ENCODE results near the gene MPPED2.

MPPED2 gene

GRCh38 chr11:30487200-30487898, 98.8 kb downstream of the MPPED2 start:
- no peak for DNase-seq (ENCODE audit: low read depth)

GRCh38 chr11:30485756-30486155, 100.4 kb downstream of the MPPED2 start:
- no peak for DNase-seq (ENCODE audit: low read depth)

- no peak for DNase-seq (ENCODE audit: low read depth)
These were observed 100.9 kb downstream of the MPPED2 start for GRCh38 chr11:30485222-30485621.

- DNase-seq (ENCODE audit: low read depth): no peak
These were observed 103.1 kb downstream of the MPPED2 start for GRCh38 chr11:30483056-30483455.

- no peak for DNase-seq (ENCODE audit: low read depth)
These were observed 104.4 kb downstream of the MPPED2 start for GRCh38 chr11:30481796-30482195.

- no peak for DNase-seq (ENCODE audit: low read depth)
These were observed 104.8 kb downstream of the MPPED2 start for GRCh38 chr11:30481330-30481729.

- no peak for DNase-seq (ENCODE audit: low read depth)
These were observed 106.3 kb downstream of the MPPED2 start for GRCh38 chr11:30479899-30480298.

- DNase-seq (ENCODE audit: low read depth): no peak
These were observed 107.2 kb downstream of the MPPED2 start for GRCh38 chr11:30478923-30479322.

GRCh38 chr11:30477061-30477460, 109.1 kb downstream of the MPPED2 start:
- DNase-seq (ENCODE audit: low read depth): no peak

GRCh38 chr11:30474151-30474954, 111.8 kb downstream of the MPPED2 start:
- no peak for DNase-seq (ENCODE audit: low read depth)

GRCh38 chr11:30471244-30471643, 114.9 kb downstream of the MPPED2 start:
- no peak for DNase-seq (ENCODE audit: low read depth)

- no peak for DNase-seq (ENCODE audit: low read depth)
These were observed 117.3 kb downstream of the MPPED2 start for GRCh38 chr11:30468881-30469280.

- no peak for DNase-seq (ENCODE audit: low read depth)
These were observed 119.0 kb downstream of the MPPED2 start for GRCh38 chr11:30467176-30467575.

- DNase-seq (ENCODE audit: low read depth): no peak
These were observed 120.5 kb downstream of the MPPED2 start for GRCh38 chr11:30465623-30466022.

- DNase-seq (ENCODE audit: low read depth): no peak
These were observed 121.0 kb downstream of the MPPED2 start for GRCh38 chr11:30465192-30465591.

GRCh38 chr11:30463266-30463665, 122.9 kb downstream of the MPPED2 start:
- no peak for DNase-seq (ENCODE audit: low read depth)

GRCh38 chr11:30462421-30462820, 123.7 kb downstream of the MPPED2 start:
- no peak for DNase-seq (ENCODE audit: low read depth)

- DNase-seq (ENCODE audit: low read depth): no peak
These were observed 126.3 kb downstream of the MPPED2 start for GRCh38 chr11:30459821-30460220.

- DNase-seq (ENCODE audit: low read depth): no peak
These were observed 126.8 kb downstream of the MPPED2 start for GRCh38 chr11:30459306-30459705.

- no peak for DNase-seq (ENCODE audit: low read depth)
These were observed 127.6 kb downstream of the MPPED2 start for GRCh38 chr11:30458541-30458940.

GRCh38 chr11:30457087-30457486, 129.1 kb downstream of the MPPED2 start:
- no peak for DNase-seq (ENCODE audit: low read depth)

- no peak for DNase-seq (ENCODE audit: low read depth)
These were observed 131.1 kb downstream of the MPPED2 start for GRCh38 chr11:30455025-30455424.

GRCh38 chr11:30454541-30454940, 131.6 kb downstream of the MPPED2 start:
- no peak for DNase-seq (ENCODE audit: low read depth)

- no peak for DNase-seq (ENCODE audit: low read depth)
These were observed 132.0 kb downstream of the MPPED2 start for GRCh38 chr11:30454111-30454510.

Measured in activated T-cell treated with anti-CD3 and anti-CD28 coated beads for 1 hour (primary cell).